A549 (cell line): ENCODE results near the gene CLCN4. TPM values are rescaled to one million over a fixed set of nuclear protein-coding genes. Genes with fewer than 3 reads are reported as not detected.

Source experiments
- ATAC-seq, 2 experiments: fragments of 200-7000 bp in 1 of 2; fragments of >200 bp in 1 of 2; cut with Nextera tagmentation in 1 of 2; cut with Tn5 transposase in 1 of 2; 3 replicates each; pipeline versions ENCODE4 v1.8.0 to v1.9.1; 2018 to 2020; ENCODE audit warnings: mild to moderate bottlenecking in 1 of 2, moderate library complexity in 1 of 2
- CTCF ChIA-PET: fragments of 300-600 bp; sonication (Branson Sonifier 250); formaldehyde crosslinking; extraction: SDS; loops from one replicate; lab custom pipeline; 2021; ENCODE audit warnings: antibody characterized with exemption, inconsistent platforms; lab: Yijun Ruan, JAX
- POLR2A ChIA-PET: fragments of 350-600 bp; formaldehyde crosslinking; extraction: SDS; loops from one replicate; lab custom pipeline; 2021; ENCODE audit warnings: antibody characterized with exemption, inconsistent platforms; lab: Yijun Ruan, JAX
- DNase-seq, 2 experiments: peaks; one replicate each; pipeline versions ENCODE4 v3.0.0 to v3.0.0-alpha.2; 2011 to 2016; ENCODE audit warnings: low read depth in 1 of 2, low spot score in 1 of 2
- FAIRE-seq: peaks from 2 replicates; lab custom pipeline; 2011; peaks lifted over from hg19 to GRCh38; lab: Jason Lieb, UNC
- H3K27ac ChIP-seq, 2 experiments: fragments of >200 bp; sonication (Bioruptor Twin); formaldehyde crosslinking; 3 replicates each; pipeline ENCODE4 v1.5.1; 2016 to 2017
- H3K4me1 ChIP-seq: fragments of >200 bp; sonication (Bioruptor Twin); formaldehyde crosslinking; 3 replicates; pipeline ENCODE4 v1.6.1; 2016
- H3K4me2 ChIP-seq: fragments of >200 bp; sonication (Bioruptor Twin); formaldehyde crosslinking; 3 replicates; pipeline ENCODE4 v1.6.1; 2016
- H3K4me3 ChIP-seq: fragments of >200 bp; sonication (Bioruptor Twin); formaldehyde crosslinking; 3 replicates; pipeline ENCODE4 v1.5.1; 2016
- H3K9me3 ChIP-seq: fragments of >200 bp; sonication (Bioruptor Twin); formaldehyde crosslinking; 3 replicates; pipeline ENCODE4 v1.6.1; 2016
- ATOH8 ChIP-seq: fragments of 250-450 bp; sonication (Bioruptor Pico); IDR thresholded peaks from 2 replicates; pipeline ENCODE4 v1.5.0; 2020; ENCODE audit warnings: low read depth, mild to moderate bottlenecking, moderate library complexity
- CBX2 ChIP-seq: fragments of 200-600 bp; sonication (generic); IDR thresholded peaks from 2 replicates; pipeline ENCODE4 v1.6.1; 2016; ENCODE audit warnings: low read depth, mild to moderate bottlenecking, borderline replicate concordance
- CBX8 ChIP-seq: fragments of 200-600 bp; sonication (generic); IDR thresholded peaks from 2 replicates; pipeline ENCODE4 v1.6.1; 2016
- CEBPB ChIP-seq, 2 experiments: fragments of >200 bp in 1 of 2; sonication (Bioruptor Twin) in 1 of 2; formaldehyde crosslinking in 1 of 2; IDR thresholded peaks; 2 replicates each; pipeline ENCODE4 v1.6.1; 2012 to 2016
- CHD2 ChIP-seq: fragments of 150-350 bp; IDR thresholded peaks from 2 replicates; pipeline ENCODE4 v1.6.1; 2014; ENCODE audit warnings: low read length; ENCODE audit not compliant: partially characterized antibody
- CTCF ChIP-seq: fragments of >200 bp; sonication (Bioruptor Twin); formaldehyde crosslinking; IDR thresholded peaks from 3 replicates; pipeline ENCODE4 v1.5.1; 2016
- EP300 ChIP-seq, 2 experiments: fragments of >200 bp; sonication (Bioruptor Twin); formaldehyde crosslinking; IDR thresholded peaks; 2 replicates in 1 of 2; 3 replicates in 1 of 2; pipeline ENCODE4 v1.6.1; 2016 to 2017
- FOSL2 ChIP-seq, 2 experiments: fragments of 450-650 bp in 1 of 2; fragments of >200 bp in 1 of 2; sonication (Bioruptor Twin) in 1 of 2; formaldehyde crosslinking; IDR thresholded peaks; 2 replicates each; pipeline versions ENCODE4 v1.5.0 to v1.6.1; 2016 to 2020; ENCODE audit warnings: mild to moderate bottlenecking in 1 of 2, moderate library complexity in 1 of 2
- GATA3 ChIP-seq: IDR thresholded peaks from 2 replicates; pipeline ENCODE4 v1.6.1; 2012; ENCODE audit warnings: borderline replicate concordance
- HDAC2 ChIP-seq: fragments of 200-600 bp; sonication (generic); IDR thresholded peaks from 2 replicates; pipeline ENCODE4 v1.6.1; 2016
- HEYL ChIP-seq: fragments of 250-450 bp; sonication (Bioruptor Pico); IDR thresholded peaks from 2 replicates; pipeline ENCODE4 v1.8.0; 2021; ENCODE audit warnings: mild to moderate bottlenecking, moderate library complexity
- HOXB5 ChIP-seq: fragments of 250-450 bp; sonication (Bioruptor Pico); IDR thresholded peaks from 2 replicates; pipeline ENCODE4 v1.5.0; 2020; ENCODE audit warnings: mild to moderate bottlenecking, moderate library complexity
- JUN ChIP-seq, 2 experiments: fragments of >200 bp; sonication (Bioruptor Twin); formaldehyde crosslinking; IDR thresholded peaks; 2 replicates in 1 of 2; 3 replicates in 1 of 2; pipeline ENCODE4 v1.6.1; 2016 to 2017
- KDM5A ChIP-seq: fragments of 200-600 bp; sonication (generic); IDR thresholded peaks from 2 replicates; pipeline ENCODE4 v1.6.1; 2016; ENCODE audit warnings: antibody characterized with exemption, mild to moderate bottlenecking
- MAFK ChIP-seq: fragments of 450-650 bp; IDR thresholded peaks from 2 replicates; pipeline ENCODE4 v1.6.1; 2014; ENCODE audit not compliant: partially characterized antibody
- MAX ChIP-seq: IDR thresholded peaks from 2 replicates; pipeline ENCODE4 v1.6.1; 2012
- MAZ ChIP-seq: fragments of 150-350 bp; IDR thresholded peaks from 2 replicates; pipeline ENCODE4 v1.6.1; 2014; ENCODE audit warnings: antibody characterized with exemption, low read depth, low read length, borderline replicate concordance
- NFE2L2 ChIP-seq: fragments of 150-350 bp; conservative IDR thresholded peaks from 2 replicates; pipeline ENCODE4 v1.6.1; 2014; ENCODE audit warnings: low read length
- NR3C1 ChIP-seq: fragments of >200 bp; sonication (Bioruptor Twin); formaldehyde crosslinking; IDR thresholded peaks from 3 replicates; pipeline ENCODE4 v1.6.1; 2017
- POLR2AphosphoS2 ChIP-seq: conservative IDR thresholded peaks from 2 replicates; pipeline ENCODE4 v1.6.1; 2012; ENCODE audit warnings: low read length, improper control_type of control experiment, inconsistent platforms
- RAD21 ChIP-seq, 2 experiments: fragments of >200 bp in 1 of 2; sonication (Bioruptor Twin) in 1 of 2; formaldehyde crosslinking in 1 of 2; IDR thresholded peaks in 1 of 2; conservative IDR thresholded peaks in 1 of 2; 2 replicates in 1 of 2; 3 replicates in 1 of 2; pipeline ENCODE4 v1.6.1; 2012 to 2018; ENCODE audit warnings: inconsistent platforms in 1 of 2
- RARB ChIP-seq: fragments of 250-450 bp; sonication (Bioruptor Pico); IDR thresholded peaks from 2 replicates; pipeline ENCODE4 v1.8.0; 2021; ENCODE audit warnings: mild to moderate bottlenecking, moderate library complexity
- SMC3 ChIP-seq: fragments of >200 bp; sonication (Bioruptor Twin); formaldehyde crosslinking; IDR thresholded peaks from 3 replicates; pipeline ENCODE4 v1.6.1; 2018; ENCODE audit warnings: inconsistent platforms
- SREBF2 ChIP-seq: fragments of 450-650 bp; IDR thresholded peaks from 2 replicates; pipeline ENCODE4 v1.6.1; 2014; ENCODE audit warnings: mild to moderate bottlenecking, moderate library complexity
- TFCP2L1 ChIP-seq: fragments of 250-450 bp; sonication (Bioruptor Pico); IDR thresholded peaks from 2 replicates; pipeline ENCODE4 v1.5.0; 2021; ENCODE audit warnings: mild to moderate bottlenecking
- TP53 ChIP-seq: fragments of 250-450 bp; sonication (Bioruptor Pico); IDR thresholded peaks from 2 replicates; pipeline ENCODE4 v1.5.0; 2021; ENCODE audit warnings: mild to moderate bottlenecking, moderate library complexity
- ZC3H11A ChIP-seq: fragments of 450-650 bp; IDR thresholded peaks from 2 replicates; pipeline ENCODE4 v1.6.1; 2014; ENCODE audit warnings: antibody characterized with exemption, mild to moderate bottlenecking
- ZFP36 ChIP-seq: fragments of 450-650 bp; IDR thresholded peaks from 2 replicates; pipeline ENCODE4 v1.6.1; 2014; ENCODE audit warnings: borderline replicate concordance; ENCODE audit not compliant: partially characterized antibody
- ZSCAN20 ChIP-seq: fragments of 250-450 bp; sonication (Bioruptor Pico); IDR thresholded peaks from 2 replicates; pipeline ENCODE4 v1.8.0; 2022; ENCODE audit warnings: mild to moderate bottlenecking, moderate library complexity
- WGBS: methylation state at CpG from one replicate; pipeline ENCODE4 v1.1.6; 2017; ENCODE audit errors: missing lambda C conversion rate; 5-methylcytosine and 5-hydroxymethylcytosine counted together
- polyA plus RNA-seq, 4 experiments: library from polyadenylated mRNA; depleted of rRNA in 3 of 4; stranded (reverse); fragments of >200 nt; fragmentation: RNase III in 1 of 4; extraction: RNeasy Plus Mini Kit Qiagen cat#74134 plus additional on column Dnase treatment in 1 of 4; gene quantifications; 2 replicates in 3 of 4; 3 replicates in 1 of 4; pipeline ENCODE4 v1.2.3, GENCODE V29; 2011 to 2017

The CLCN4 gene
- polyA plus RNA-seq, 2 of the 4 experiments (the other 2 are of a cell fraction) = 2.8 to 4.7 TPM

GRCh38 chrX:10208281-10208856 lies 51.6 kb downstream of the CLCN4 start:
- WGBS = 88% methylated on average over 9 of the region's 11 CpGs
- POLR2A ChIA-PET = no interaction called here
- FAIRE-seq = no peak

GRCh38 chrX:10208953-10209352 lies 52.2 kb downstream of the CLCN4 start:
- WGBS = 68% methylated on average over 4 of the region's 4 CpGs
- FAIRE-seq = peak; percentile 78
- no peaks in the 10 kb centered on the region for H3K9me3 ChIP-seq
- CTCF ChIA-PET = interaction anchor here (0.6 to 2.9 kb wide), 5 partner anchors 19 to 1763 kb away, joined by 3 to 8 read pairs (median 3); no protein-coding TSS in a partner anchor
- no peak overlapping the region for H3K27ac ChIP-seq
- TF ChIP-seq CEBPB (IDR thresholded peaks at IDR 0.05) = no peak
- no peak for TF ChIP-seq RARB (CRISPR knock-in tag)
- no peak for TF ChIP-seq CHD2
- no peak for TF ChIP-seq MAZ
- no peak for TF ChIP-seq CBX2
- no peak for TF ChIP-seq HEYL (CRISPR knock-in tag)
- no peak for TF ChIP-seq ATOH8 (CRISPR knock-in tag)
- no peak for TF ChIP-seq CBX8
- no peak for TF ChIP-seq EP300 (IDR thresholded peaks at IDR 0.05)
- no peak for TF ChIP-seq SMC3
- no peaks in the 10 kb centered on the region for H3K4me1 ChIP-seq
- H3K4me3 ChIP-seq = no peak overlapping the region
- no peak for DNase-seq
- POLR2A ChIA-PET = no interaction called here
- no peak overlapping the region for H3K4me2 ChIP-seq
- no peak for ATAC-seq

More at GRCh38 chrX:10208281-10208856, 51.6 kb downstream of the CLCN4 start:
- ATAC-seq (no peak), DNase-seq (no peak)
- no peak for TF ChIP-seq ATOH8 (CRISPR knock-in tag)
- no peak for TF ChIP-seq CEBPB (IDR thresholded peaks at IDR 0.05)
- Histone ChIP-seq H3K4me2 (no peak overlapping the region), H3K27ac (no peak overlapping the region), H3K4me3 (no peak overlapping the region), H3K9me3 (no peaks in the 10 kb centered on the region), H3K4me1 (no peaks in the 10 kb centered on the region)
- CTCF ChIA-PET = interaction anchor here (0.6 to 2.9 kb wide), 3 partner anchors 18 to 1762 kb away, joined by 3 to 8 read pairs (median 7); no protein-coding TSS in a partner anchor

GRCh38 chrX:10212395-10212794 lies 55.6 kb downstream of the CLCN4 start:
- TF ChIP-seq HDAC2 (no peak), CHD2 (no peak), CBX2 (no peak), HOXB5 (no peak), ZSCAN20 (no peak), FOSL2 (IDR thresholded peaks at IDR 0.05) (no peak), FOSL2 (CRISPR knock-in tag; IDR thresholded peaks at IDR 0.05) (no peak)
- WGBS = 92% methylated on average over 8 of the region's 15 CpGs
- no peak for FAIRE-seq
- no peak overlapping the region for H3K27ac ChIP-seq
- H3K4me3 ChIP-seq = no peak overlapping the region
- ATAC-seq = no peak
- no peaks in the 10 kb centered on the region for H3K9me3 ChIP-seq
- ChIA-PET POLR2A (no interaction called here), CTCF (no interaction called here)
- H3K4me2 ChIP-seq = no peak overlapping the region
- H3K4me1 ChIP-seq = no peaks in the 10 kb centered on the region
- DNase-seq = no peak

GRCh38 chrX:10213716-10214115 lies 56.9 kb downstream of the CLCN4 start:
- Histone ChIP-seq H3K27ac (no peak overlapping the region), H3K9me3 (no peaks in the 10 kb centered on the region), H3K4me3 (no peak overlapping the region)
- no peak for FAIRE-seq
- no peak for ATAC-seq
- 94% methylated on average over 17 of the region's 24 CpGs for WGBS
- POLR2A ChIA-PET = no interaction called here
- TF ChIP-seq MAFK (no peak), RAD21 (conservative IDR thresholded peaks at IDR 0.05 in 1 of 2, IDR thresholded peaks at IDR 0.05 in 1 of 2) (no peak), ZC3H11A (no peak), NFE2L2 (no peak), CBX8 (no peak), JUN (IDR thresholded peaks at IDR 0.05) (no peak), POLR2AphosphoS2 (no peak), CEBPB (IDR thresholded peaks at IDR 0.05) (no peak), CHD2 (no peak), NR3C1 (no peak), TP53 (CRISPR knock-in tag) (no peak), KDM5A (no peak), ZSCAN20 (no peak), HEYL (CRISPR knock-in tag) (no peak), ZFP36 (no peak), GATA3 (no peak), TFCP2L1 (no peak), MAX (no peak), CTCF (no peak), SREBF2 (no peak)
- TF ChIP-seq, all 56 proteins: peak for 0
- Histone ChIP-seq H3K4me2 (no peak overlapping the region), H3K4me1 (no peaks in the 10 kb centered on the region)
- no peak for DNase-seq
- CTCF ChIA-PET = interaction anchor here (1.4 kb wide), 1 partner anchor 23 kb away, joined by 4 read pairs; no protein-coding TSS in a partner anchor
